ENCODE measurements around the gene SMOC1.

DNA sequence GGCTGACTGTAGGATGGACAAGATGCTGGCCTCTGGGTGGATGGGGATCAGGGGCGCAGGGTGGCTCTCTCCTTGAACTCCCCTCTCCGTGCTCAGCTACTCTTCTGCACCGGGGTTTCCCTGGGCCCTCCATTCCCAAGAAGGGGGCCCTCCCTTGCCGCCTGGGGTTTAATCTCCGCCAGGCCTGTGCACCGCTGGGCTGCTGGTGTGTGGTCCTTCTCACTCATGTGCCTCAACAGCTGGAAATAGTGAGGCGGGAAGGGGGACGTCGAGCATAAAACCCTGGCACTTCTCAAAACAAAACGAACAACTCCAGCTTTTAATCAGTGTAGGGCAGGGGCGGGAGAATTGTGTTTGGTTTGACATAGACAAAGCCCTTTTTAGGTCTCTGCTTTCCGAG, 19.0 kb upstream of the SMOC1 start:
- TF ChIP-seq, protein P1, sequence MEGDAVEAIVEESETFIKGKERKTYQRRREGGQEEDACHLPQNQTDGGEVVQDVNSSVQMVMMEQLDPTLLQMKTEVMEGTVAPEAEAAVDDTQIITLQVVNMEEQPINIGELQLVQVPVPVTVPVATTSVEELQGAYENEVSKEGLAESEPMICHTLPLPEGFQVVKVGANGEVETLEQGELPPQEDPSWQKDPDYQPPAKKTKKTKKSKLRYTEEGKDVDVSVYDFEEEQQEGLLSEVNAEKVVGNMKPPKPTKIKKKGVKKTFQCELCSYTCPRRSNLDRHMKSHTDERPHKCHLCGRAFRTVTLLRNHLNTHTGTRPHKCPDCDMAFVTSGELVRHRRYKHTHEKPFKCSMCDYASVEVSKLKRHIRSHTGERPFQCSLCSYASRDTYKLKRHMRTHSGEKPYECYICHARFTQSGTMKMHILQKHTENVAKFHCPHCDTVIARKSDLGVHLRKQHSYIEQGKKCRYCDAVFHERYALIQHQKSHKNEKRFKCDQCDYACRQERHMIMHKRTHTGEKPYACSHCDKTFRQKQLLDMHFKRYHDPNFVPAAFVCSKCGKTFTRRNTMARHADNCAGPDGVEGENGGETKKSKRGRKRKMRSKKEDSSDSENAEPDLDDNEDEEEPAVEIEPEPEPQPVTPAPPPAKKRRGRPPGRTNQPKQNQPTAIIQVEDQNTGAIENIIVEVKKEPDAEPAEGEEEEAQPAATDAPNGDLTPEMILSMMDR (conservative IDR thresholded peaks at IDR 0.05), result no peak
- no peak for TF ChIP-seq EZH2 (IDR thresholded peaks at IDR 0.05; ENCODE audit: low read depth)
